ENCODE data around the gene LEMD2.
A peak's percentile ranks its signal among the peaks of the same experiment; 100 is the strongest.

The LEMD2 gene

DNA sequence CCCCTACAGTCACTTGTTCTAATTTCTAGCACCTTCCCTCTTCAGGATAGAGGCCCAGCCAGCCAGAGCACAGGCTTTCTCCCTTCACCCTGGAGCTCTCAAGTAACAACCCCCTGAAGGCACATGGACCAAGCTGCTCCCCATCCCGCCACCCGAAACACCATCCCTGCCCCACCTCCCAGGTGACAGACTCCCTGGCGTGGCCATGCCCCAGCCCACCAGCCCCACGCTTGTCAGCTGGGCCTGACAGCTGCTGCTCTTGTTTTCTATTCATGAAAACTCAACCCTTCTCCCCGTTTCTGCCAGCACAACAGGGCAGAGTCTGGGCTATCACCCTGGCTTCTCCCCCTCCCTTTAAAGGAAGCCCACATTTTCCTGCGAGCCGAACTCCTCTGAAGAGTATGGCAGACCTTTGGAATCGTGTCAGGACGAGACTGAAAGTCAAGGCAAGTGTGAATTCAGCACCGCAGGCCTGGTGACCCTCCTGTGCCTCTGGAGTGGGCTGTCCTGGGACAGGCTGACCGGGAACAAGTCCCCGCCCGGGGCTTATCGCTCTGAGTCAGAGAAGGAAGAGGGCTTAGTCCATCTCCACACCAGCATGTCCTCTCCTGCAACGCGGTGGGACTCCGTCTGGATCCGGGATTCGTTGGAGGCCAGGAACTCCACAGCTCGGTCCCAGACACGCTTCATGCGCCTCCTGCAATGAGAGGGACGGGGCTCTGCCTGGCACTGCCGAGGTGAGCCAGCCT, 16.7 kb downstream of the LEMD2 start:
- DNase-seq: no peak

DNA sequence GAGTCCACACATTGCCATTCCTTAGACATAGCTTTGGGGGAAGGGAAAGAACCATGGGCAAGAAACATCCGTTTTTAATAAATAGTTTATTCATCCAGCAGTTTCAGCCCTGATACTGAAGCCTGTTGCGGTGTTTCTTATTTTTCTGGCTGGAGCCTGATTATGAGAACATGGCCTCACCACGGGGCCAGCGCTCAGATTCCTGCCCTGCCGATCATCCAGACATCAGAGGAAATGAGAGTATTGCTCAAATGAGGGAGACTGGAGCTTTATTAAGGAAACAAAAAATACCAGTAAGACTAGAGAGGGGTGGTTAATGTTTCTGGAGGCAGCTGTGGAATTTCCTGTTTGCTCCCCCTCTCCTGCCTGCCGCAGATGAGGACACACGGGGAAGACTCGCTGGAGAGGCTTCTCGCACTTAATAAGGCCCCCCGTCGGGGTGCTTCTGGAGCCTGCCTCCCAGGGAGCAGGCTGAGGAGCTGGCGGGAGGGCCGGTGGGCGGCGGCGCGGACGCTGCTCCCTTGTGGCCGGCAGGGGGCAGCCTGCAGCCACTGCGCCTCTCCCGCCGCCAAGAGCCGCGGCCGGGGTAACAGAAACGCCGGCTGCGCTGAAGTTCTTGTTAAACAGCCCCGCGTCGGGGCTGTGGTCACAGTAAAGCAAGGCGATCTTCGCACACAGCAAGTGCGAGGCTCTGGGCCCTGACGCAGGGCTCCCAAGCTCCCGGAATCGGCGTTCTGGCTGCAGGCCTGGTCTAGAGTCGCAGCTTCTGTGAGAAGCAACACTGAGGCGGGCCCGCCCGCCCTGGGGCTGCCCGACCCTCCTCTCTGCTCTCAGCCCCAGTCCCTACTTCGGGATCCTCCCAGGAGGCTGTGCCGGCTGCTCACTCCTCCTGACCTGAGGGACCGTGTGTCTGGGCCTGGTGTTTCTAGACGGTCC, 17.5 kb downstream of the LEMD2 start:
- DNase-seq: no peak

DNA sequence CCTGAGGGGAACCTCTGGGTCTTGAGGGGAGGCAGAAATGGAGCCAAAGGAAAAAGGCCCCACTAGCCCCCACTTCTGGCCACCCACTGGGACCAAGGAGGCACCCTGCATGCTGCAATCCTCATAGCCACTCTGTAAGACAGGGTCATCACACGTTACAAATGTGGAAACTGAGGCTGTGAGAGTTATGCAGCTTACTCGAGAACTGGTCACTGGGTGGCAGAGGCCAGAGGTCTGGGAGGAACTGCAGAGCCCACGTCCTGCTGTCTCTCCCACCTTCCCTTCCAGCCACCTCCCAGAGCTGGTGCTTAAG, 18.1 kb downstream of the LEMD2 start:
- DNase-seq: no peak

DNA sequence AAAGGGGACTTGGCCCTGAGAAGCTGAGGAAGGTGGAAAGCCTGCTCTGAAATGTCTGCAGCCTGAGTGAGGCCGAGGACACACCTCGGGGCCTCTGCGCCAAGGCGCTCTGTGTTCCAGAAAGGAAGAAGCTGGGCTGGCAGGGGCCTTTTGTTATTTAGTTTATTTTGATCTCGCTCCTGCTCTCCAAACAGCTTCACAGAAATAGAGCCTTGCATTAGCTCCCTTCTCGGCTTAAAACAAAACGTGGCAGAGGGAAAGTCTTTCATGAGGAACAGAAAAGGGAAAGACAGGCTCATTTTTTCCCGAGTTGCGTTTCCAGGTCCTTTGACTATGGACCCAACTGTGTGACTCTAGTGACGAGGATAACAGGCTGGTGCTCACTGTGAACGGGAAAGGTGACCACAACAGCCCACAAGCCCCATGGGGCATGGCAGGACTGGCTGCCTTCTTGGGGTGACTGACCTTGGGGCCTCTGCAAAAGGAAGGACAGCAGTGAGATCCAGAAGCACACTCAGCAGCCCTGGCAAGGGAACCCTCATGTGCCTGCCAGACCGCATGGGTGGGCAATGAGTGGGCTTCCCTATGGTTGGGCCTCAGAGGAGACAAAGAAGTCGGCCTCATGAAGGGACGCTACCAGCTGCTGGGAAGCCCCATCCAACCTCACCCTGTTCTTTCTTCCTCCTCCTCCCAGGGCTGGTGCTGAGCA, 18.7 kb downstream of the LEMD2 start:
- DNase-seq: no peak

DNA sequence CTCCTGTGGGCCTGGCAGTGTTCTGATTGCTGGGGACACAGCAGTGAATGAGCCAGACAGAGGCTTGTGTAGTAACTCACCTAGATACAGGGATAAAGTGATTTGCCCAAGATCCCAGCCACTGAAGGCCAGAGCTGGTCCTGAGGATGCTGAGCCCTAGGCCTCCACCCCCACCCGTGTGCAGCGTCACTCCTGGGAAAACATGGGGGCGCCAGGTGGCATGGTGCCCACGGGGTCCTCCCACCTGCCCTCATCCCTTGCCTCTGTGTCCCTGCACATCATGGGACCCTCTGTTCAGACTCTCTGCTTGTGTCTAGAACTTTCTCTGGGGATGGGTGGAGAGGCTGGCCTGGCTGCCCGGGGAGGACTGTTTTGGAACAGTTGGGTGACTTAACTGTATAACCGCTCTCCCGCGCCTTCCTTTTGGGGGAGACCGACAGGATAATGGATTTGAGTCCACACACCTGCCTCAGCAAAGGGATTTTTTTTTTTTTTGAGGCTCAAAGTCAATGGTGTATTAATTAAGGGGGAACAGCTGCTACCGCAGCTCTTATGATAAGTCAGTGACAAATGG, 19.6 kb downstream of the LEMD2 start:
- DNase-seq: no peak

GRCh38 chr6:33768644-33769120, 20.2 kb downstream of the LEMD2 start:
- peak; percentile 44 for DNase-seq

DNA sequence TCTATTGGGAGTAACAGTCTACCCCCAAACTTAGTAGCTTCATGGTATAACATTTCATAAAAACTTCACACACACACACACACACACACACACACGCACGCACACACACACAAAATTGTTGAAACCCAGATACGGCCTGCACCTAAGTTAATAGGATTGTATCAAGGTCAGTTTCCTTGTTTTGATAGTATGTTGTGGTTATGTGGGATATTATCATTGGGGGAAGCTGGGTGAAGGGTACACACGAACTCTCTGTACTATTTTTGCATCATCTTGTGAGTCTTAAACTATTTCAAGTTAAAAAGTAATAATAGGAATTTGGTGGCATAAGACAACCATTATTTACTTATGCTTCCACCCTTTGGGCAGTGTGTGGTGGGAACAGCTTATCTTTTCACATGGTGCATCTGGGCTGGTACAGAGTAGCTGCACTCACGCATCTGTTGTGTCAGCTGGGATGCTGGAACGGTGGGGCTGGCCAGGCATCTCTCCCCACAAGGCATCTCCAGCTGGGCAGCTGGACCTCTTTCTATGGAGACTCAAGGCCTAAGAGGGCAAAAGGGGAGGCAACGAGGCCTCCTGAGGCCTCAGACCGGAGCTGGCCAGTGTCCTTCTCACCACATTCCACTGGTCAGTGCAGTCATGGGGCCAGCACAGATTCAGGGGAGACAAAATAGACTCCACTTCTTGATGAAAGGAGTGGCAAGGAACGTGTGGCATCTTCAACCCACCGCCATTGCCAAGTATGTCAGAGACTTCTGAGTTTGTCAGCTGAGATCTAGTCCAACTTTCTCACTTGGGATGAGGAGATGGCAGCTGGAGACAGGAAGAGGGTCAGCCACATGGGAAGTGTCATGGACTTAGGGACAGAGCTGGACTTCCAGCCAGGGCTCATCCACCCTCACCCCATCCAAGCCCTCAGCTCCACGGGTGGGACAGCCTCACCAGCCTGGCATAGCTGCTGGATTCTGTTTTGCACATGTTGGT, 21.7 kb downstream of the LEMD2 start:
- DNase-seq: no peak

DNA sequence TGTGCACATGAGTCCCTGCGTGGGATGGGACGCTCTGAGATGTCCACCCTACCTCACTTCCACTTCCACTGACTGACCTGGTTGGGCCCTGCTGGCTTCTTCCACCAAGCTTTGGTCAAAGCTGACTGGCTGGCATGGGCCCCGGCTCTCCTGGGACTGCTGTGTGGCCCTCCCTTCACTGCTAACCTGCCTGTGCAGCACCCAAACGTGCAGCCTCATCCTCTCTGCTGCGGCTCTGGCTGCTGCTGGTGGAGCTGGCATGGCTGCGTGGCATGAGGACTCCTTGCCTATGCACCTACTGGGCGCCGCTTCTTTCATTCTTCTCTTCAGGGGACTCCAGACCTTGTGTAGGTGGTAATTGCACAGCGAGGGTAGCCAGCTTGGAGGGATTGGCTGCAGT, 23.6 kb downstream of the LEMD2 start:
- DNase-seq: no peak

DNA sequence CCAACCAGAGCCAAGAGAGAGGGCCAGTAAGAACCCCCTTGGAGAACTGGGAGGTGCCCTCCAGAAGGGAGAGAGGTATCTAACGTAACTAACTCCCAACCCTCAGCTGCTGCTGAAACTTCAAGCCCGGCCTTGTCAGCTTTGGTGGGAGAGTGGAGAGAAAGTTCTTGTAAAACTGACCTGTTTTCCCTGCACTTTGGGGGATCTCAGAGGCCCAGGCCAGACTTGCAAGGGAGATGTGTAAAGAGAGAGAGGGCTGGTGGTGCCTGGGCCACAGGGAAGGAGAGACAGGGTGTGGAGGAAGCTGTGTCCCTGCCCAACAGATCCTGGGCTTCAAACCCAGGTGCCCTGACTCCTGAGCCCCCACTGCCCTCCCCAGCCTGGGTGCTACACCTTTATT, 24.9 kb downstream of the LEMD2 start:
- no peak for DNase-seq

- no peak for DNase-seq
Measured at GRCh38 chr6:33763483-33763882, 25.4 kb downstream of the LEMD2 start.

- DNase-seq: no peak
Measured at GRCh38 chr6:33762713-33763112, 26.2 kb downstream of the LEMD2 start.

DNA sequence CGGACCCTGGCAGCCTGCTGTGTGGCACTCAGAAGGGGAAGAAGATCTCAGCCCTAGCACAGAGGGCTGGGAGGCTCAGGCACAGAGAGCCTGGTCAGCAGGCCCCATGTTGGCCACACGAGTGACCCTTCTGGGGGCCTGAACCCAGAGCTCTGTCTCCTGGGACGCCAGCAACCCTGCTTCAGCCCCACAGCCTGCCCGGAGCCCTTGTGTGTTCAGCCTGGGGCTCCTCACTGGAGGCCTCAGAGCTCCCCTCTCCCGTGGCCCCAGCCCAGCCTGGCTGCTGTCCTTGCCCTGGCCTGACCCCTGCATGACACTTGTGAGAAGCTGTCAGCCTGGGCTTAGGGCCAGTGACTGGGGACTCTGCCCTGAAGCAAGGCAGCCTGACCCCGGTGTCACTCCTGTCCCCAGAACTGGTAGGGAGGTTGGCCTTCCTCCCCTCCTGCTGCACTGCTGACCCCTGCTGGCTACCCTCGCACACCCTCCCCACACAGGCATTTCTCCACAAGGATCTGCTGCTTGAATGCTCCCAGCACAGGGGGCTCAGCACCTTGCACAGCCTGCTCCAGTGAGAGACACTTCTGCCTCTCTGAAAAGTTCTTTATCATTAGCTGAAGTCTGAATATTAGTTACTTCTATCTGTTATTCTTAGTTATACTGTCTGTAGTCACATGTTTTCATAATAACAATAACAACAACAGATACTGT, 26.9 kb downstream of the LEMD2 start:
- peak; percentile 54 for DNase-seq

DNA sequence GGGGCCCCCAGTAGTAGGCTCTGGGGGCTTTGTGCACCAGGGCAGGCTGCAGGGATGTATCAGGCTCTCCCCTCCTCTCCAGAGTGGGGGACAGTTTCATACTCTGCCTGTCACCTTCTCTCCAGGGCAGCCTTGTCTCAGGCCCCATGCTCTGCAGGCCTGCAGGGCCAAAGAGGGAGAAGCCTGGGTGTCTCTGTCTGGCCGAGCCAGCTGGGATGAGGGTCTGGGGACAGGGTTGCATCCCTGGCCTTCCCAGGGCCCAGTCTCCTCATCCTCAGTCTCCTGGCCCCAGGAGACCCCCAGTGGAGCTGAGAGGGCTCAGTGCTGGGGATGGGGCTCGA, 27.4 kb downstream of the LEMD2 start:
- DNase-seq: no peak

DNA sequence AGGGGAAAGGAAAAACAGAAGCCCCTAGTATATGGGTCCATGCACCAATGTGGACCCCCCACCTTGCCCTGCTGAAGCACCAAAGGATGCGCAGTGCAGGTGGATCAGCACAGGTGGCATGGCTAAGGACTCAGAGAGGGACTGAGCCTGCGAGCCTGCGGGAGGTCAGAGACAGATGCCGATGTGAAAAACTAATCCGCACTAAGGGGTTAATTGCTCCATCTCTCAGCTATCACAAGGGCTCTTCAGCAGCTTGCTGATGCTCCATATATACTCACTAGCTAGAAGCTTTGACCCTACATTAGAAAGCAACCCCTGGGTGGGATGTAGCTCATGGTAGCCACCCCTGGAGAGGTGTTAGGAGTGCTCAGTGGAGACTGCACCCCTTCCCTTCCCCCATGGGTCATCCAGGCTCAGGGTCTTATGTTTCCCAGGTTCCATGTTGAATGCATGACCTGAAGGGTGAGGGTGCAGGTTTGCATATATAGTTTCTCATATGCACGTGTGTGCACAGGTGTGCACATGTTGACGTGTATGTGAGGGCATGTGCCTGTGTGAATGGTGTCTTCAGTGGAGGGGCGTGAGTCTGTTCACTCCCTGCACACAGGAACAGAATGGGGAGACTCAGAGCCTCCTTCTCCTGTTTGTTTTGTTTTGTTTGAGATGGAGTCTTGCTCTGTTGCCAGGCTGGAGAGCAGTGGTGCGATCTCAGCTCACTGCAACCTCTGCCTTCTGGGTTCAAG, 28.9 kb downstream of the LEMD2 start:
- no peak for DNase-seq

GRCh38 chr6:33758815-33759216, 30.1 kb downstream of the LEMD2 start:
- no peak for DNase-seq

- no peak for DNase-seq
Measured at GRCh38 chr6:33757906-33758305, 31.0 kb downstream of the LEMD2 start.

DNA sequence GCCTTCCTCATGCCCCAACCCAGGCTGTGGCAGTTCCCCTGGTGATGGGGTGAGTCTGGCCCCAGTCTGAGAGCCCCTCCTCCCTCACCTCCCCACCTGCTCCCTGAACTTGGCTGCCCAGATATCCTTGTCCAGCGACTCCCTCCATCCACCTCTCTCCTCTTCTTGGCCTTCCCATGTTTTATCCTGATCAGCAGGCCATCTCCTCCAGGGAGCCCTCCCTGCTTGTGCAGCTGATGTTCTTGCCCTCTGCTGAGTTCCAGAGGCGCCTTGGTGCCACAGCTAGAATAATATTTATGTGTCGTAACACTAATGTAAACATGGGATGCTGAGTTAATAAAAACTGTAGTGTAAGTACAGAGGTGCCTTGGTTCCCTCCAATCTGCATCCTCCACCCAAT, 31.8 kb downstream of the LEMD2 start:
- DNase-seq: no peak

DNA sequence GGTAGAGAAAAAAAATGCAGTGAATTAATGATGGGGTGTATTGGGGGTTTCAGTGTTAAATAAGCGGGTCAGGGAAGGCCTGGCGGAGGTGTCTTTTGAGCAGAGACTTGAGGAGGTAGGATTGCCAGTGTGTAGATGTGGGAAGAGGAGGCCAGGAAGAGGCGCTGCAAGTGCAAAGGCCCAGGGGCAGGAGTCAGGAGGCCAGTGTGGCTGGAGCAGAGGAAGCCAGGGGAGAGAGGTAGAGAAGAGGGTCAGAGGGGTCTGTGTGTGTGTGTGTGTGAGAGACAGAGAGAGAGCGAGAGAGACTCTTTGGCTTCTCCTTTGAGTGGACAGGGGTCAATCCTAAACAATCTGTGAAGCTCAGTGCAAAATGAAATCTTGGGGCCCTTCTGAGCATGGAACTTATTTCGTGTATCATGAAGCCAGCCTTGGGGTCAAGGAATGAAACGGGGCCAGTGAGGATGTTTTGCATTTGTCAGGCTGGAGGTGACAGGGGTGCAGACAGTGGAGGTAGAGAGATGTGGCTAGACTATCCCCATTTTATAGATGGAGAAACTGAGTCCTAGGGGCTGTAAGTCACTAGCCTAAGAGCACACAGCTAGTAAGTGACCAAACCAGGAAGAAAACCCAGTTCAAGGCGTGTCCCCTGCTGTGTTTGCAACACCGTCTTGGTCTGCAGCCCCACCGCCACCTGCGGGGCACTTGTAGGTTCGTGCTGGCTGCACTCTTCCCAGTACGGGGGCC, 32.5 kb downstream of the LEMD2 start:
- no peak for DNase-seq

DNA sequence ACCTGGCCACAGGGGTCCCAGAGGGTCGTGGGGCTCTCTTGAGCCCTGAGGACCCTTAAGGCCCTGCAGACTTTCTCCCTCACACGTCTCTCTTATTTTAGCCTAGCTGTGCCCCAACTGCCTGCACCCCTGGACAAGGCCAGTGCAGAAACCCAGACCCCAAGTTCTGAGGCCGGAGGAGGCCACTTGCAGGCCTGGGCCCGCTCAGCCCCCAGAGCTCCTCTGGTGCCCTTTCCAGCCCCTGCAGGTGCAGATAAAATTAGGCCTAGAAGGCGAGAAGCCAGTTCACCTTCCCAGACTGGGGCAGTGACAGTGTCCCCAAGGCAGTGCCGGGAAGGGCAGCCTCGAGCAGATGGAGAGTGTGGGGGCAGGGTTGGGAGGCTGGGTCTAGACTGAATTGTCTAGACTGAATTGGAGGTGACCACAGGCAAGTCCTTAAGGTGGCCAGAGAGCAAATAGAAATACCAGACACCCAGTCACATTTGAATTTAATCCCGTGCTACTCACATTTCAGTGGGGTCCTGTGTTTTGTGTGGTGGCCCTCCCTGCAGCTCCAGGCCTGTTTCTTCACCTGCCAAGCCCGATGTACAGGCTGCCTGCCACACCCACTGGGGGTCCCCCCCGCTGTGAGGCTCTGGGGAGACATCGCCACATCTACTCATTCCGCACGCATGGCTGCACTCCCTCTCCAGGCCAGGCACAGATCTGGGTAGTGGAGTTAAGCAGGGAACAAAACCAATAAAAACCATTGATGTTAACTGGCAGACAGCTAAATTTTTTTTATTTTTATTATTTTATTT, 33.7 kb downstream of the LEMD2 start:
- DNase-seq: no peak
